HEK293 (cell line): ENCODE measurements around the gene STAG3.
"Not testable (repeated sequence)": the region's sequence is repeated elsewhere in the genome, so short reads cannot be mapped to it uniquely, and the experiment has no call there.

Experiments used
- TRIM28 ChIP-seq: IDR thresholded peaks from 2 replicates; pipeline ENCODE4 v1.6.1; 2011; ENCODE audit warnings: low read length, control low read depth, borderline replicate concordance
- ZNF146 ChIP-seq: fragments of 450-650 bp; formaldehyde crosslinking; IDR thresholded peaks from 2 replicates; pipeline ENCODE4 v1.5.1; 2016; ENCODE audit warnings: missing biosample characterization, missing genetic modification characterization
- ZNF274 ChIP-seq, 2 experiments: fragments of 200-500 bp in 1 of 2; fragments of 450-650 bp in 1 of 2; sonication (Bioruptor generic) in 1 of 2; formaldehyde crosslinking in 1 of 2; IDR thresholded peaks; 2 replicates each; pipeline versions ENCODE4 v1.5.1 to v1.6.1; 2014 to 2016; ENCODE audit warnings: borderline replicate concordance in 1 of 2, inconsistent platforms in 1 of 2, low read length in 1 of 2, missing biosample characterization in 1 of 2, missing genetic modification characterization in 1 of 2
- ZNF416 ChIP-seq: fragments of 450-650 bp; formaldehyde crosslinking; IDR thresholded peaks from 2 replicates; pipeline ENCODE4 v1.5.1; 2016; ENCODE audit warnings: missing biosample characterization, missing genetic modification characterization
- ZNF561 ChIP-seq: fragments of 450-650 bp; IDR thresholded peaks from 2 replicates; pipeline ENCODE4 v1.5.1; 2018; ENCODE audit warnings: missing biosample characterization, missing genetic modification characterization, borderline replicate concordance
- ZNF707 ChIP-seq: fragments of 450-650 bp; formaldehyde crosslinking; IDR thresholded peaks from 2 replicates; pipeline ENCODE4 v1.5.1; 2016; ENCODE audit warnings: missing biosample characterization, missing genetic modification characterization
- ZNF768 ChIP-seq: fragments of 450-650 bp; formaldehyde crosslinking; IDR thresholded peaks from 2 replicates; pipeline ENCODE4 v1.5.1; 2018; ENCODE audit warnings: missing biosample characterization, mild to moderate bottlenecking, missing genetic modification characterization
- TF ChIP-seq, protein P1 (sequence below): fragments of 450-650 bp; formaldehyde crosslinking; IDR thresholded peaks from 2 replicates; pipeline ENCODE4 v1.5.1; 2016; ENCODE audit warnings: missing biosample characterization, missing genetic modification characterization
- TF ChIP-seq, protein P2 (sequence below): fragments of 450-650 bp; formaldehyde crosslinking; IDR thresholded peaks from 2 replicates; pipeline ENCODE4 v1.5.1; 2016; ENCODE audit warnings: missing biosample characterization, missing genetic modification characterization
- TF ChIP-seq, protein P3 (sequence below): fragments of 450-650 bp; formaldehyde crosslinking; conservative IDR thresholded peaks from 2 replicates; pipeline ENCODE4 v1.5.1; 2016; ENCODE audit warnings: low read depth, missing biosample characterization, missing genetic modification characterization
- TF ChIP-seq, protein P4 (sequence below): fragments of 450-650 bp; formaldehyde crosslinking; IDR thresholded peaks from 2 replicates; pipeline ENCODE4 v1.5.1; 2016; ENCODE audit warnings: missing biosample characterization, missing genetic modification characterization, low read depth

DNA sequence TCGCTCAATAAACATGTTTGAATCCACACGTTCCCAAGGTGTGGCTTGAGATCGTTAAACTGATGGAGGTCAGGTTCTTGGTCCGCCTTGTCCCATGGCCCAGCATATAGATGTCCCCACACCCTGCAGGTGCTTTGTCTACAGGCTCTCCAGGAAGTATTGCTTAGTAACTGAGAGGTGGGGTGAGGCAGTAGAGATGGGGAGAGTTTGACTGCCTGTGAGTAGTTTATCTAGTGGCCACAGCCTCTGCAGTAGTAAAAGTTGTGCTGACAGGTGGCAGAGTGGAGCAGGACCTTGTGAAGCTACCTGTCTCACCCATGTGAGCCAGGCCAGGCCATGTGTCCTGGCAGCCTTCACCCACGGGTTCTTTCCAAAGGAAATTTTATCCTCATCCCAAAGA lies 36.6 kb downstream of the STAG3 start:
- TF ChIP-seq, protein P1, sequence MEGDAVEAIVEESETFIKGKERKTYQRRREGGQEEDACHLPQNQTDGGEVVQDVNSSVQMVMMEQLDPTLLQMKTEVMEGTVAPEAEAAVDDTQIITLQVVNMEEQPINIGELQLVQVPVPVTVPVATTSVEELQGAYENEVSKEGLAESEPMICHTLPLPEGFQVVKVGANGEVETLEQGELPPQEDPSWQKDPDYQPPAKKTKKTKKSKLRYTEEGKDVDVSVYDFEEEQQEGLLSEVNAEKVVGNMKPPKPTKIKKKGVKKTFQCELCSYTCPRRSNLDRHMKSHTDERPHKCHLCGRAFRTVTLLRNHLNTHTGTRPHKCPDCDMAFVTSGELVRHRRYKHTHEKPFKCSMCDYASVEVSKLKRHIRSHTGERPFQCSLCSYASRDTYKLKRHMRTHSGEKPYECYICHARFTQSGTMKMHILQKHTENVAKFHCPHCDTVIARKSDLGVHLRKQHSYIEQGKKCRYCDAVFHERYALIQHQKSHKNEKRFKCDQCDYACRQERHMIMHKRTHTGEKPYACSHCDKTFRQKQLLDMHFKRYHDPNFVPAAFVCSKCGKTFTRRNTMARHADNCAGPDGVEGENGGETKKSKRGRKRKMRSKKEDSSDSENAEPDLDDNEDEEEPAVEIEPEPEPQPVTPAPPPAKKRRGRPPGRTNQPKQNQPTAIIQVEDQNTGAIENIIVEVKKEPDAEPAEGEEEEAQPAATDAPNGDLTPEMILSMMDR (tag by site-specific recombination): not testable (repeated sequence)
- TF ChIP-seq, protein P2, sequence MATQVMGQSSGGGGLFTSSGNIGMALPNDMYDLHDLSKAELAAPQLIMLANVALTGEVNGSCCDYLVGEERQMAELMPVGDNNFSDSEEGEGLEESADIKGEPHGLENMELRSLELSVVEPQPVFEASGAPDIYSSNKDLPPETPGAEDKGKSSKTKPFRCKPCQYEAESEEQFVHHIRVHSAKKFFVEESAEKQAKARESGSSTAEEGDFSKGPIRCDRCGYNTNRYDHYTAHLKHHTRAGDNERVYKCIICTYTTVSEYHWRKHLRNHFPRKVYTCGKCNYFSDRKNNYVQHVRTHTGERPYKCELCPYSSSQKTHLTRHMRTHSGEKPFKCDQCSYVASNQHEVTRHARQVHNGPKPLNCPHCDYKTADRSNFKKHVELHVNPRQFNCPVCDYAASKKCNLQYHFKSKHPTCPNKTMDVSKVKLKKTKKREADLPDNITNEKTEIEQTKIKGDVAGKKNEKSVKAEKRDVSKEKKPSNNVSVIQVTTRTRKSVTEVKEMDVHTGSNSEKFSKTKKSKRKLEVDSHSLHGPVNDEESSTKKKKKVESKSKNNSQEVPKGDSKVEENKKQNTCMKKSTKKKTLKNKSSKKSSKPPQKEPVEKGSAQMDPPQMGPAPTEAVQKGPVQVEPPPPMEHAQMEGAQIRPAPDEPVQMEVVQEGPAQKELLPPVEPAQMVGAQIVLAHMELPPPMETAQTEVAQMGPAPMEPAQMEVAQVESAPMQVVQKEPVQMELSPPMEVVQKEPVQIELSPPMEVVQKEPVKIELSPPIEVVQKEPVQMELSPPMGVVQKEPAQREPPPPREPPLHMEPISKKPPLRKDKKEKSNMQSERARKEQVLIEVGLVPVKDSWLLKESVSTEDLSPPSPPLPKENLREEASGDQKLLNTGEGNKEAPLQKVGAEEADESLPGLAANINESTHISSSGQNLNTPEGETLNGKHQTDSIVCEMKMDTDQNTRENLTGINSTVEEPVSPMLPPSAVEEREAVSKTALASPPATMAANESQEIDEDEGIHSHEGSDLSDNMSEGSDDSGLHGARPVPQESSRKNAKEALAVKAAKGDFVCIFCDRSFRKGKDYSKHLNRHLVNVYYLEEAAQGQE: not testable (repeated sequence)
- not testable (repeated sequence) for TF ChIP-seq ZNF768; TRIM28; ZNF146 (tag by site-specific recombination); ZNF561 (tag by site-specific recombination); ZNF707; ZNF274 (IDR thresholded peaks at IDR 0.05; ENCODE audit: low read length); ZNF274 (tag by site-specific recombination; IDR thresholded peaks at IDR 0.05; ENCODE audit: borderline replicate concordance); ZNF416 (tag by site-specific recombination)
- TF ChIP-seq, protein P3, sequence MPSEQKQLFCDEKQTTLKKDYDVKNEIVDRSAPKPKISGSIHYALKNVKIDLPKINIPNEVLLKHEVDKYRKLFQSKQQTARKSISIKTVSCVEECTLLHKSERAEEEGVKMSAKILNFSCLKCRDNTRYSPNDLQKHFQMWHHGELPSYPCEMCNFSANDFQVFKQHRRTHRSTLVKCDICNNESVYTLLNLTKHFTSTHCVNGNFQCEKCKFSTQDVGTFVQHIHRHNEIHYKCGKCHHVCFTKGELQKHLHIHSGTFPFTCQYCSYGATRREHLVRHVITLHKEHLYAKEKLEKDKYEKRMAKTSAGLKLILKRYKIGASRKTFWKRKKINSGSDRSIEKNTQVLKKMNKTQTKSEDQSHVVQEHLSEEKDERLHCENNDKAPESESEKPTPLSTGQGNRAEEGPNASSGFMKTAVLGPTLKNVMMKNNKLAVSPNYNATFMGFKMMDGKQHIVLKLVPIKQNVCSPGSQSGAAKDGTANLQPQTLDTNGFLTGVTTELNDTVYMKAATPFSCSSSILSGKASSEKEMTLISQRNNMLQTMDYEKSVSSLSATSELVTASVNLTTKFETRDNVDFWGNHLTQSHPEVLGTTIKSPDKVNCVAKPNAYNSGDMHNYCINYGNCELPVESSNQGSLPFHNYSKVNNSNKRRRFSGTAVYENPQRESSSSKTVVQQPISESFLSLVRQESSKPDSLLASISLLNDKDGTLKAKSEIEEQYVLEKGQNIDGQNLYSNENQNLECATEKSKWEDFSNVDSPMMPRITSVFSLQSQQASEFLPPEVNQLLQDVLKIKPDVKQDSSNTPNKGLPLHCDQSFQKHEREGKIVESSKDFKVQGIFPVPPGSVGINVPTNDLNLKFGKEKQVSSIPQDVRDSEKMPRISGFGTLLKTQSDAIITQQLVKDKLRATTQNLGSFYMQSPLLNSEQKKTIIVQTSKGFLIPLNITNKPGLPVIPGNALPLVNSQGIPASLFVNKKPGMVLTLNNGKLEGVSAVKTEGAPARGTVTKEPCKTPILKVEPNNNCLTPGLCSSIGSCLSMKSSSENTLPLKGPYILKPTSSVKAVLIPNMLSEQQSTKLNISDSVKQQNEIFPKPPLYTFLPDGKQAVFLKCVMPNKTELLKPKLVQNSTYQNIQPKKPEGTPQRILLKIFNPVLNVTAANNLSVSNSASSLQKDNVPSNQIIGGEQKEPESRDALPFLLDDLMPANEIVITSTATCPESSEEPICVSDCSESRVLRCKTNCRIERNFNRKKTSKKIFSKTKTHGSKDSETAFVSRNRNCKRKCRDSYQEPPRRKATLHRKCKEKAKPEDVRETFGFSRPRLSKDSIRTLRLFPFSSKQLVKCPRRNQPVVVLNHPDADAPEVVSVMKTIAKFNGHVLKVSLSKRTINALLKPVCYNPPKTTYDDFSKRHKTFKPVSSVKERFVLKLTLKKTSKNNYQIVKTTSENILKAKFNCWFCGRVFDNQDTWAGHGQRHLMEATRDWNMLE (tag by site-specific recombination): not testable (repeated sequence)
- TF ChIP-seq, protein P4, sequence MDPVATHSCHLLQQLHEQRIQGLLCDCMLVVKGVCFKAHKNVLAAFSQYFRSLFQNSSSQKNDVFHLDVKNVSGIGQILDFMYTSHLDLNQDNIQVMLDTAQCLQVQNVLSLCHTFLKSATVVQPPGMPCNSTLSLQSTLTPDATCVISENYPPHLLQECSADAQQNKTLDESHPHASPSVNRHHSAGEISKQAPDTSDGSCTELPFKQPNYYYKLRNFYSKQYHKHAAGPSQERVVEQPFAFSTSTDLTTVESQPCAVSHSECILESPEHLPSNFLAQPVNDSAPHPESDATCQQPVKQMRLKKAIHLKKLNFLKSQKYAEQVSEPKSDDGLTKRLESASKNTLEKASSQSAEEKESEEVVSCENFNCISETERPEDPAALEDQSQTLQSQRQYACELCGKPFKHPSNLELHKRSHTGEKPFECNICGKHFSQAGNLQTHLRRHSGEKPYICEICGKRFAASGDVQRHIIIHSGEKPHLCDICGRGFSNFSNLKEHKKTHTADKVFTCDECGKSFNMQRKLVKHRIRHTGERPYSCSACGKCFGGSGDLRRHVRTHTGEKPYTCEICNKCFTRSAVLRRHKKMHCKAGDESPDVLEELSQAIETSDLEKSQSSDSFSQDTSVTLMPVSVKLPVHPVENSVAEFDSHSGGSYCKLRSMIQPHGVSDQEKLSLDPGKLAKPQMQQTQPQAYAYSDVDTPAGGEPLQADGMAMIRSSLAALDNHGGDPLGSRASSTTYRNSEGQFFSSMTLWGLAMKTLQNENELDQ (tag by site-specific recombination): not testable (repeated sequence)
